K562 (cell line): Measurements from ENCODE around the gene TTC5.

Experiments
- ARHGAP35 ChIP-seq: fragments of 450-650 bp; IDR thresholded peaks from 2 replicates; pipeline ENCODE4 v1.6.1; 2018; ENCODE audit not compliant: partially characterized antibody
- HEY1 ChIP-seq: fragments of 250-450 bp; sonication (Bioruptor Pico); IDR thresholded peaks from 2 replicates; pipeline ENCODE4 v1.5.0; 2020; ENCODE audit warnings: mild to moderate bottlenecking, moderate library complexity, borderline replicate concordance
- KAT2B ChIP-seq: IDR thresholded peaks from one replicate; pipeline ENCODE4 v1.6.1; 2012; ENCODE audit warnings: low read depth, mild to moderate bottlenecking, control low read depth, inconsistent platforms, low read length, moderate library complexity
- KDM1A ChIP-seq, 2 experiments: fragments of 450-650 bp; IDR thresholded peaks; 2 replicates each; pipeline ENCODE4 v1.6.1; 2016; ENCODE audit warnings: mild to moderate bottlenecking in 2 of 2
- POLR2AphosphoS5 ChIP-seq: IDR thresholded peaks from 2 replicates; pipeline ENCODE4 v1.6.1; 2011; ENCODE audit warnings: mild to moderate bottlenecking, low read depth, low read length, moderate library complexity; ENCODE audit not compliant: control insufficient read depth, insufficient read depth

- TF ChIP-seq KDM1A (IDR thresholded peaks at IDR 0.05) (no peak), POLR2AphosphoS5 (no peak), HEY1 (CRISPR knock-in tag) (no peak), KAT2B (no peak), ARHGAP35 (no peak)
These were observed 28.3 kb upstream of the TTC5 start for GRCh38 chr14:20334017-20334416.
